ENCODE results near the gene BLVRA.
A peak's percentile ranks its signal among the peaks of the same experiment; 100 is the strongest.
"Not testable (repeated sequence)": the region's sequence is repeated elsewhere in the genome, so short reads cannot be mapped to it uniquely, and the experiment has no call there.

Gene BLVRA

DNA sequence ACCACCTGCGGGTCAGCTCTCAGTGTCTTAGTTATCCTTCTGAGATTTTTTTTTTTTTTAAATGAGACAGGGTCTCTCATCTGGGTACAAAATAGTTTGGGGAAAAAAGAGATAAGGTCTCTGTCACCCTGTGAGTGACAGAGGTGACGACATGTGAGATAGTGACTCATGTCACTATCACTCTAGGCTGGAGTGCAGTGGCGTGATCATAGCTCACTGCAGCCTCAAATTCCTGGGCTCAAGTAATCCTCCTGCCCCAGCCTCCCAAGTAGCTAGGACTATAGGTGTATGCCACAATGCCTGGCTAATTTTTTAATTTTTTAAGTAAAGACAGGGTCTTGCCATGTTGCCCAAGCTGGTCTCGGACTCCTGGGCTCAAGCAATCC is 10.4 kb downstream of the BLVRA start:
- DNase-seq (ENCODE audit: low read depth in 2 of 3, low spot score in 2 of 3): no peak

DNA sequence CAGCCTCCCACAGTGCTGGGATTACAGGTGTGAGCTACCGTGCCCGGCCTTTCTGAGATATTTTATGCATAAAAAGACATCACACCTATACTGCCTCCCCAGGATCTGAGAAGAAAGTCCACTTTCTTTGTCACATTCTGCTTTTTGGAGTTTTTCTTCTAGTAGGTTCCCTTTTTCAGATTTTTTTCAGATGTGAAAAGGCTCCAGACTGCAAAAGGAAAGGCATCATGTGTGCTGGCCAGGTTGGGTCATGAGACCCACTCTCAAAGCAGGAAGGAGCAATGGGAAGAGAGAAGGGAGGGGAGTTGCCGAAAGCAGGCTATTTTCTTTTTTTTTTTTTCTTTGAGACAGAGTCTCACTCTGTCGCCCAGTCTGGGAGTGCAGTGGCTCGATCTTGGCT is 10.8 kb downstream of the BLVRA start:
- no peak for DNase-seq (ENCODE audit: low read depth in 2 of 3, low spot score in 2 of 3)

DNA sequence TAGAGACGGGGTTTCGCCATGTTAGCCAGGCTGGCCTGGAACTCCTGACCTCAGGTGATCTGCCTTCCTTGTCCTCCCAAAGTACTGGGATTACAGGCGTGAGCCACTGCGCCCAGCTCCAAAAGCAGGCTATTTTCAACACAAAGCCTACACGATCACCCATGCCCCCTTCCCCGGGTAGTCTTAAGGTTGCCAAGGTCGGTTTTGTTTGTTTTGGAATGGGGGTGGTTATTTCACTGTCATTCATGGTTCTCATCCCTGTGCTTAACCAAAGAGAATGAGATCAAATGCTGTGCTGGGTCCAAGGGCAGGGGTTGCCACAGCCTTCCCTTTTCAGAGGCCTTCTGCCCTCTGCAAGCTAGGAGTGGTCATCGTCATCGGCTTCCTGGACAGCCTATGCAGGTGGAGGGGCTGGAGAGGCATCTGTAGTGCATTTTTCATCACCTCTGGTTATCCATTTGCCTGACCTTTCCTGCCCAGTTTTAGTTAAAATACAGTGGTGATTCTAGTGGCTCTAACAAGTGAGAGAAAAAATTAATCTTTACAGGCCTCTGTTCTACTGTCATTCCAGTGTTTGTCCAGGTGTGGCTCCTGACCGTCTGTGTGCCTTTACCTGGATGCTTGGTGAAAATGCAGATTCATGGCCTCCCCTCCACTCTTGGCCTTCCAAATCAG is 11.4 kb downstream of the BLVRA start:
- no peak for DNase-seq (ENCODE audit: low read depth in 2 of 3, low spot score in 2 of 3)

DNA sequence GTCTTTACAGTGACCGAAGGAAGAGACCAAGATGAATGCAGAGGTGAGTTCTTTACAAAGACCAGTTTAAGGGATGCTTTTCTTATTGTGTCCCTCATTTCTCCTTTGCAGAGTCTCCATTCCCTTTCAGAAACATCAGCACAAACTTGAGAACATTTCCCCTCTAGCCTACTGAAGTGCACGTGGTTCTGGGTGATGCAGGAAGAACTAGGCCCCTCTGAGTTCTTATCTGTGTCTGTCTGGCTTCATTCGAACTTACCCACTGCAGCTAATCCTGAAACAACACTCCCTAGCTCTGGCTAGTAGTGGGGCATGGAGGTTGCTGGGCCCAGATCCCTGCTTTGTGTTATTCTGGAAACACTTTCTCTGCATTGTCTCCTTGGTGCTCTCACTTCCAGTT is 12.6 kb downstream of the BLVRA start:
- DNase-seq (ENCODE audit: low read depth in 2 of 3, low spot score in 2 of 3): no peak

DNA sequence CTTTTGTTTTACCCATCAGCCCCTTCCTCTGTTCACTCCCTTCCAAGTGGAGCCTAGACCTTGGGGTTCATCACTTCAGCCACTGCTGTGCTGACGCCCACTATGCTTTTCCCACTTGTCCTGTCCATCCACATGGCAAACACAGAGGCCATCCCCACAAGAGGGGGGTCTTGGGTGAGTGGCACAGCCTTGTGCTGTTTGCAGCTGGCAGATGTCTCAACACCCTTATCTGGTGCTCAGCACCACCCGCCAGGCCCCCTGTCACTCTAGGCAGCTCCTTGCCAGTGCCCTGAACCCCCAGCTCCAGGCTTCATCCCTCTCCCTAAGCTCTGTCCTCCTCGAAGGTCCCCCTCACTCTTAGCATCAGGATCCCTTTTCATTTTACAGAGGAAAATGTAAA is 13.1 kb downstream of the BLVRA start:
- DNase-seq (ENCODE audit: low read depth in 2 of 3, low spot score in 2 of 3): no peak

DNA sequence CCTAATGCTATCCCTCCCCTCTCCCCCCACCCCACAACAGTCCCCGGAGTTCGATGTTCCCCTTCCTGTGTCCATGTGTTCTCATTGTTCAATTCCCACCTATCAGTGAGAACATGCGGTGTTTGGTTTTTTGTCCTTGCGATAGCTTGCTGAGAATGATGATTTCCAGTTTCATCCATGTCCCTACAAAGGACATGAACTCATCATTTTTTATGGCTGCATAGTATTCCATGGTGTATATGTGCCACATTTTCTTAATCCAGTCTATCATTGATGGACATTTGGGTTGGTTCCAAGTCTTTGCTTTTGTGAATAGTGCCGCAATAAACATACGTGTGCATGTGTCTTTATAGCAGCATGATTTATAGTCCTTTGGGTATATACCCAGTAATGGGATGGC is 14.8 kb downstream of the BLVRA start:
- DNase-seq (ENCODE audit: low read depth in 2 of 3, low spot score in 2 of 3): not testable (repeated sequence)

DNA sequence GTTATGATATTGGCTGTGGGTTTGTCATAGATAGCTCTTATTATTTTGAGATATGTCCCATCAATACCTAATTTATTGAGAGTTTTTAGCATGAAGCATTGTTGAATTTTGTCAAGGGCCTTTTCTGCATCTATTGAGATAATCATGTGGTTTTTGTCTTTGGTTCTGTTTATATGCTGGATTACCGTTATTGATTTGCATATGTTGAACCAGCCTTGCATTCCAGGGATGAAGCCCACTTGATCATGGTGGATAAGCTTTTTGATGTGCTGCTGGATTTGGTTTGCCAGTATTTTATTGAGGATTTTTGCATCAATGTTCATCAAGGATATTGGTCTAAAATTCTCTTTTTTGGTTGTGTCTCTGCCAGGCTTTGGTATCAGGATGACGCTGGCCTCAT is 16.8 kb downstream of the BLVRA start:
- not testable (repeated sequence) for DNase-seq (ENCODE audit: low read depth in 2 of 3, low spot score in 2 of 3)

DNA sequence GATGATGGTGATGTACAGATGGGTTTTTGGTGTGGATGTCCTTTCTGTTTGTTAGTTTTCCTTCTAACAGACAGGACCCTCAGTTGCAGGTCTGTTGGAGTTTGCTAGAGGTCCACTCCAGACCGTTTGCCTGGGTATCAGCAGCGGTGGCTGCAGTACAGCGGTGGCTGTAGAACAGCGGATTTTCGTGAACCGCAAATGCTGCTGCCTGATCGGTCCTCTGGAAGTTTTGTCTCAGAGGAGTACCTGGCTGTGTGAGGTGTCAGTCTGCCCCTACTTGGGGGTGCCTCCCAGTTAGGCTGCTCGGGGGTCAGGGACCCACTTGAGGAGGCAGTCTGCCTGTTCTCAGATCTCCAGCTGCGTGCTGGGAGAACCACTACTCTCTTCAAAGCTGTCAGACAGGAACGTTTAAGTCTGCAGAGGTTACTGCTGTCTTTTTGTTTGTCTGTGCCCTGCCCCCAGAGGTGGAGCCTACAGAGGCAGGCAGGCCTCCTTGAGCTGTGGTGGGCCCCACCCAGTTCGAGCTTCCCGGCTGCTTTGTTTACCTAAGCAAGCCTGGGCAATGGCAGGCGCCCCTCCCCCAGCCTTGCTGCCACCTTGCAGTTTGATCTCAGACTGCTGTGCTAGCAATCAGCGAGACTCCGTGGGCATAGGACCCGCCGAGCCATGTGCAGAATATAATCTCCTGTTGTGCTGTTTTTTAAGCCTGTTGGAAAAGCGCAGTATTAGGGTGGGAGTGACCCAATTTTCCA is 20.0 kb downstream of the BLVRA start:
- DNase-seq (ENCODE audit: low read depth in 2 of 3, low spot score in 2 of 3): not testable (repeated sequence)

DNA sequence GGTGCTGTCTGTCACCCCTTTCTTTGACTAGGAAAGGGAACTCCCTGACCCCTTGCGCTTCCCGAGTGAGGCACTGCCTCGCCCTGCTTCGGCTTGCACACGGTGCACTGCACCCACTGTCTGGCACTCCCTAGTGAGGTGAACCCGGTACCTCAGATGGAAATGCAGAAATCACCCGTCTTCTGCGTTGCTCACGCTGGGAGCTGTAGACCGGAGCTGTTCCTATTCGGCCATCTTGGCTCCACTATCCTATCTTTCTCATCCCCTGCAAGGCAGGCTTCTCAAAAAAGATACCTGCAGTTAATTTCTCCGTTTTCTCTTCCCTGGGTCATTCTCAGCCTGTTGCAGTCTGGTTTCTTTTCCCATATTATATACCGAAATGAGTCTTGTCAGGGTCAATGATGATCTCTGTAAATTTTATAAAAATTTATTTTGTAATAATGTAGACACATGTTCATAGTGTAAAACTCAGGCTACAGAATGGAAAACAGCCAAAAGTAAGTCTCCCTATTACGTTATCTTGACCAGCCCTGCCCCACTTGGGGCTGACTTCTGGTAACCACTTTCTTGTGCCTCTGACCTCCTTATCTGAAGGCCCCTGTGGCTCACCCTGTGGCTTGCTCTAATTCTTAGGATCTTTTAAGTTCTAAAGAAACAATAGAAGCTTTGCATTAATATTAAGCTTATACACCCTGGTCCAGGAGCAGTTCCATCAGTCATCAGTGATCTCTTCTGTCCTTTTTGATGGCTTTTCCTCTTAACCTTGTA is 20.7 kb downstream of the BLVRA start:
- DNase-seq (ENCODE audit: low read depth in 2 of 3, low spot score in 2 of 3): no peak

DNA sequence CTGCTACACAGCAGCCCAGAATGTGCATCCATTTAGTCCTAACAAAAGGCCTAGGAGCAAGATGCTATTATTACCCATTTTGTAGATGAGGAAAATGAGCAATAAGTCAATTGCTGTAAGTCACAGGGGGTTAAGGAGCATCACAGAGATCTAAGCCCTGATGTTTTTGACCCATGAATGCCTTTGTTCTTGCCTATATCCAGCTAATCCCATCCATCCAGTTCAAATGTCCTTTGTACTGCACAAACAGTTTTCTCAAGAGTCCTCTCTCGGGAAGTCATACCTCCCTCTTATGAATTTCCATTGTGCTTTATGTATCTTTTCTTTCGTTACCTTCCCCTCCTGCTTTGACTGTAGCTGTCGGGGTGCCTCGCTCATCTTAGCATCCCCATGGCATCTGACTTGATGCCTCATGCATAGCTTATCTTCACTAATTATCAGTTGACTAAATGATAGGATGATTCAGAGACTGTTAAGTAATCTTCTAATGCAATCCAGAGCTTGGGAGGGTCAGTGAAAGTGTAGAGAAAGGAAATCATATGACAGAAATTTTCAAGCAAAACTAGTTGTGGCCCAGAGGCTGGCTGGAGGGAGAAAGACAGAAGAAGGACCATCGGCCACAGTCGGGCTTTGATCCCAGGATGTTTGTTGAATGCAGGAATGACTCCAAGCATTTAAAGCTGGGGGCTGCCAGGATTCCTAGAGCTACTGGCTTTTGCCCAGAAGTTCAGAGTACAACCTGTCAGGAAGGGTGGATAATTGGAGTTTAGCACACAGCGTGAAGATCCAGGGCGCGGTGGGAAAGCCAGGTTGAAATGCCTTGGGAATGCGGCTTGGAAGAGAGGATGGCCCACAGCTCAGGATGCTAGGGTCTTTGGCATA is 23.5 kb downstream of the BLVRA start:
- no peak for DNase-seq (ENCODE audit: low read depth in 2 of 3, low spot score in 2 of 3)

DNA sequence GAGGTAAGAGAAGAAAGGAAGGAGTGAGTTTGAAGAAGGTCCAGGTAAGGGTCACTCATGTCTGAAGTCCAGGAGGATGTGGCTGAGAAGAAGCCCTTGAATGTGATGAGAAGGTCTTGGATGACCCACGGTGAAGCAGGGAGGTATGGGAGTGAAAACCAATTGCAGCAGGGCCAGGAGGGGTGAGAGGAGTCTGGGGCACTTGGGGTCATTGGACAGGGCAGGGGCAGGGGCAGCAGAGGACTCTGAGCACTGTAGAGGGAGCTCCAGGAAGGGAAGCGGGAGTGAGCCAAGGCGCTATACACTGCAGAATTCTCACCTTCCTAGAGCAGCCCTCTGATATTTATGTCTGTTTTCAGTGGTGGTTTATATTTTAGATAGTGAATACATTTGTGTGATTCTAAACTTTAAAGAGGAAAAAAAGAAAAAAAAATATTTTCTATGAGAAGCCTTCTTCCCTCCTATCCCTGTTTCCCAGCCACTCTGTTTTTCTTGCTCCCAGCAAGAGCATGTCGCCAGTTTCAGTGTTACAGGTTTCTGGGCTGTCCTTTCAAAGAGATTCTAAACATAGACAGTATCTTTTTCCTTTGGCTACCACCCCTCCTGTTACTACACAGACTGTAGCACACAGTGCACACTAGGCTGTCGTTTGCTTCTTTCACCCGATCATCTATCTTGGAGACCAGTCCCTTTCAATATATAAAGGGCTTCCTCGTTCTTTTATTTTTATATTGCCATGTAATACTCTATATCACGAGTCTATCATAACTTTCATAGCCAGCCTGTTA is 24.5 kb downstream of the BLVRA start:
- DNase-seq (ENCODE audit: low read depth in 2 of 3, low spot score in 2 of 3): no peak

DNA sequence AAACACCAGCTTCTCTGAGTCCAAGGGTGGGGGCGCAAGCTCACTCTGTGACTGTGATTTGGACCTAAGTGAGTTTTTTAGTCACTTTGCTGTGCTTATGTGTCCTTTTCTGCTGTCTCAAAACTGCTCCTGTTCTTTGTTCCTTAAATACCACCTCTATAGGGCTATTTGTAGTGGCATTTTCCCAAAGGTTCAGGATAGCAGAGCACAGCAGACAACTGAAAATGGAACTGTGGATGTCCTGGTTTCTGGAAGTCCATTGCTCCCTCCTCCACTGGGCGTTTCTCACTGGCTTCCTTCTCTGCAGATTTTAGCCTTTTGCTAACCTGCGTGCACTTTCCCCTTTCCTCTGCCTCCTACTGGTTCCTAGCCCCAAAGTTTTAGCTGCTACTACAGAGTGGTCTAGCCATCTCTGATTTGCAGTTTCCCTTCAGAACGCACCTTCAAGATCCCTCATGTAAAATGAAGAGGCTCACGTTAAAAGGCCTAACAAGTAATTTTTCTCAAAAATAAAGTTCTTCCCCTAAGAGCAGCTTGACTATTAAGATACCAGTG is 25.6 kb downstream of the BLVRA start:
- no peak for DNase-seq (ENCODE audit: low read depth in 2 of 3, low spot score in 2 of 3)

DNA sequence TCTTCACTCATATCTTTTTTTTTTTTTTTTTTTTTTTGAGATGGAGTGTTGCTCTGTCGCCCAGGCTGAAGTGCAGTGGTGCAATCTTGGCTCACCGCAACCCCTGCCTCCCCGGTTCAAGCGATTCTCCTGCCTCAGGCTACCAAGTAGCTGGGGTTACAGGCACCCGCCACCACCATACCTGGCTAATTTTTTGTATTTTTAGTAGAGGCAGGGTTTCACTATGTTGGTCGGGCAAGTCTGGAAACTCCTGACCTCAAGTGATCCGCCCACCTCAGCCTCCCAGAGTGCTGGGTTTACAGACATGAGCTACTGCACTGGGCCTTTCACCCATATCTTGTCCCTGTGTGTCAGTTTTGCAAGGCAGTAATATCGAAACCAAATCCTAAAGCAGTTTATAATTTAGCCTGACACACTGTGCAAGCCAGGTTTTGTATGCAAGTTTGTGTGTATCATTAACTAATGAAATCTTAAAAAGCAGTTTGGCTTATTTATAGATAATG is 26.2 kb downstream of the BLVRA start:
- DNase-seq (ENCODE audit: low read depth in 2 of 3, low spot score in 2 of 3): peak in 1 of 3 experiments; percentile 35

DNA sequence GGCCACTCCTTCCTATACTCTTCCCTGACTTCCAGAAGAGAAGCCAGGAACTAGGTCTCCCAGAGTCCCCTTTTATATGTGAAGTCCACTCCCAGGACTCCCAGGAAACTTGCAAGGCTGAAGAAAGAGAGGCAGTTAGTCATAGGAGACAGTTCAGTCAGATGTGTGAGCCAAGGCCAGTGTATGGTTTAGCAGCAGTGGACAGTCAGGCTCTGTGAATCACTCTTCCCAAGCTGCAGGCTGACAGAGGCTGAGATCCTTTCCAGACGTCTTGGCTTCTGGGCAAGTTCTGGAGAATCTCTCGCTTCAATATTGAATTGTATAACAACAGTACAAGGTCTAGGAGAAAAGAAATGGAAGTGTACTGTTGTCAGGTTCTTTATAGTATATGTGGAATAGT is 26.9 kb downstream of the BLVRA start:
- no peak for DNase-seq (ENCODE audit: low read depth in 2 of 3, low spot score in 2 of 3)

DNA sequence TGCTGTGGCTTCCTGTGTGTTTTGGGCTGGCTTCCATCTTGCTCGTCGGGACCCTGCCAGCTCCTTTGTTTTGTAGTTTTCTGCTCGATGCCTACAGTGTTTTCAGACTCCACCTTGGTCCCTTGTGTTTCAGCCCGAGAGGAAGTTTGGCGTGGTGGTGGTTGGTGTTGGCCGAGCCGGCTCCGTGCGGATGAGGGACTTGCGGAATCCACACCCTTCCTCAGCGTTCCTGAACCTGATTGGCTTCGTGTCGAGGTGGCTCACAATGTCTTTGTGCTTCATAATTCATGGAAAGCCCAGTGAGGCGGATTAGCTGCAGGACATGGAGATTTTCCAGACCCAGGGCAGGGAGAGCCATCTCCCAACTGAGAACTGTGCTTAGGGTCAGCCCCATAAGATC is 29.3 kb downstream of the BLVRA start:
- no peak for DNase-seq (ENCODE audit: low read depth in 2 of 3, low spot score in 2 of 3)

DNA sequence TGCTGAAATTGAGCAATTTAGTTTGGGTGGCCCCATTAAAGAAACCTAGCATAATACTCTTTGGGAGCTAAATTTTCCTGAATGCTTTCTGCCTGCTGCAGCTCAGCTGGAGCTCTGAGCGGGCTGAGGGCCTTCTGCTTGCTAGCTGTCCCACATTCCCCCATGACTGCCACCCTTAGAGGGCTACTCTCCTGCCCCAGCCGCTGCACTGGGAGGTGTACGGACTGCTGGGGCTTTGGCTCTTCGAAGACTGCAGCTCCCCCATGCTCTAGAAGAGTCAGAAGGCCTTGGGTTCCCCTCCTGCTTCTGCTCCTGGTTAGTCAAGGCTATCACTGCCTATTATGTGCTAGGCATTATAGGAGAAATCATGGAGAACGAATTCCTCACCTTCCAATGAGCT is 31.5 kb downstream of the BLVRA start:
- DNase-seq (ENCODE audit: low read depth in 2 of 3, low spot score in 2 of 3): no peak

DNA sequence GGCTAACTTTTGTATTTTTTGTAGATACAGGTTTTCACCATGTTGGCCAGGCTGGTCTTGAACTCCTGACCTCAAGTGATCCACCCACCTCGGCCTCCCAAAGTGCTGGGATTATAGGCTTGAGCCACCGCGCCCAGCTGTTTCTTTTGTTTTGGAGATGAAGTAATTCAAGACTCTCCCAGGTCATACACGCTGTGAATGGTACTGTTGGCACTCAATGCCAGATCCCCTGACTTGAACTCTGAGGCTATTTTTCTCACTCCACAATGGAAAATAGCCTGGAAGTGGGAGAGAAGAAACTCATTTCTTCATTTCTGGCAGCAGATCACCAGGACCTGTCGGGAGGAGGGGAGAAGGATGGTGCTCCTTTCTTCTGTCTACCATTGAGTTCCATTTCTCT is 32.4 kb downstream of the BLVRA start:
- no peak for DNase-seq (ENCODE audit: low read depth in 2 of 3, low spot score in 2 of 3)

DNA sequence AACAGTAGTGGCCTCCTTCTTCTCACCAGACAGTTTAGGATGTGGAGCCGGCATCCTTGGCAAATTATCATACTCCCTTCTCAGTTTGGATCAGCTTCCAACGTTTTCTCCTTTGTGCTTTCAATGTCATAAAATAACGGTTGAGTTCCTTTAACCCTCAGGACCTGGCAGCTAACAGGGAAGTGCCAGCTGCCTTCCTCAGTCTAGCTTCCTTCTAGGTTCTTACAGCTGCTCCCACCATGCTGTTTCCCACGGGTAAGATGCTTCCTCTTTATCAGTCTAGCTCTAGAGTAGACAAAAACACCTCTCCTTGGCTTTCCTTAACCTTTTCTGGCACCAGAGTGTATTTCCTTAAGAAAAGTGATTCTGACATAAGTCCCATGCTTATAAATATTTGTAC is 33.2 kb downstream of the BLVRA start:
- no peak for DNase-seq (ENCODE audit: low read depth in 2 of 3, low spot score in 2 of 3)

DNA sequence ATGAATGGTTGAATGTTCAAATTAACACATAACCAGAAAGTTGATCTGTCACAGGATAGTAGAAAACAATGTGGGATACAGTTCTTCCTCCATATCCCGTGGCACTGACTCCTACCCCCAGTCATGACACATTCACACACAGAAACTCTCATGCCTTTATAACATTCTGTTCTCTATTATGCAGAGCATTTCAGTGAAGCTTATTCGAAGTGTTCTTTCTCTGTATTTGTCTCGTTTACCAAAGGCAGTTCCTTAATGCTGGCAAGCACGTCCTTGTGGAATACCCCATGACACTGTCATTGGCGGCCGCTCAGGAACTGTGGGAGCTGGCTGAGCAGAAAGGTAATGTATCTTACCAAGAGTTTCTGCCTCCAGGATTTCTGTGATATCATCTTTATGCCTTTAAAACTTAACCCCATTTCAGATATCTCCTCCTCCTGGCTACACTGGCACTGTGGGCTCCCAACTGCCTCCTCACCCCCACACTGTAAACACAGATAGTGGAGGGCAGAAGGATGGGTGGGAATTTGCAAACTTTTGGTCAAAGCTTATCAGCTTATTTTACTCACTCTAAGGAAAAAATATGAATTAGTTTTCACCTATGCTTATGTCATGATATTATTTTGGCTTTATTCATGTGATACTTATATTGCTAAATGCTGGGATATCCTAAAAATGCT is 34.1 kb downstream of the BLVRA start:
- DNase-seq (ENCODE audit: low read depth in 2 of 3, low spot score in 2 of 3): no peak

All from activated CD8-positive, alpha-beta memory T cell treated with anti-CD3 and anti-CD28 coated beads for 48 hours (primary cell).